SK-N-SH (cell line): ENCODE measurements around the gene TRPV2.

ENCODE experiments used
- EP300 ChIP-seq, 2 experiments: IDR thresholded peaks; 2 replicates each; pipeline versions ENCODE4 v1.4.0 to v1.6.1; 2012; ENCODE audit warnings: borderline replicate concordance in 1 of 2, low read depth in 1 of 2, low read length in 1 of 2
- EZH2phosphoT487 ChIP-seq: fragments of 200-600 bp; sonication (generic); IDR thresholded peaks from 2 replicates; pipeline ENCODE4 v1.6.1; 2017; ENCODE audit warnings: low read depth, mixed run types, mild to moderate bottlenecking, antibody characterized with exemption, moderate library complexity, borderline replicate concordance
- FOXJ3 ChIP-seq: sonication (generic); formaldehyde crosslinking; IDR thresholded peaks from 2 replicates; pipeline ENCODE4 v1.5.1; 2020; ENCODE audit warnings: mild to moderate bottlenecking, missing genetic modification reagents
- GABPA ChIP-seq: IDR thresholded peaks from 2 replicates; pipeline ENCODE4 v1.4.0; 2012; ENCODE audit warnings: low read depth, mild to moderate bottlenecking
- MAX ChIP-seq: IDR thresholded peaks from 2 replicates; pipeline ENCODE4 v1.4.0; 2012; ENCODE audit warnings: low read depth
- POLR2AphosphoS5 ChIP-seq: IDR thresholded peaks from 2 replicates; pipeline ENCODE4 v1.6.1; 2012; ENCODE audit warnings: low read depth, low read length
- REST ChIP-seq: IDR thresholded peaks from 2 replicates; pipeline ENCODE4 v1.6.1; 2012; ENCODE audit warnings: mild to moderate bottlenecking, low read depth, low read length, moderate library complexity
- RFX5 ChIP-seq: IDR thresholded peaks from 2 replicates; pipeline ENCODE4 v1.6.1; 2012; ENCODE audit warnings: mild to moderate bottlenecking, improper control_type of control experiment, low read length
- SIN3A ChIP-seq: IDR thresholded peaks from 2 replicates; pipeline ENCODE4 v1.6.1; 2012; ENCODE audit warnings: low read depth, mild to moderate bottlenecking, low read length, moderate library complexity, borderline replicate concordance
- SMC3 ChIP-seq: IDR thresholded peaks from 2 replicates; pipeline ENCODE4 v1.6.1; 2012; ENCODE audit warnings: low read depth, low read length, improper control_type of control experiment
- USF2 ChIP-seq: fragments of 150-350 bp; IDR thresholded peaks from 2 replicates; pipeline ENCODE4 v1.6.1; 2017; ENCODE audit warnings: antibody characterized with exemption, low read length, low read depth, borderline replicate concordance
- YY1 ChIP-seq: IDR thresholded peaks from 2 replicates; pipeline ENCODE4 v1.4.0; 2012; ENCODE audit warnings: low read depth, mild to moderate bottlenecking
- TF ChIP-seq, protein P1 (sequence below): fragments of 200-600 bp; sonication (generic); IDR thresholded peaks from 2 replicates; pipeline ENCODE4 v1.6.1; 2017; ENCODE audit warnings: antibody characterized with exemption, mild to moderate bottlenecking, moderate library complexity

DNA sequence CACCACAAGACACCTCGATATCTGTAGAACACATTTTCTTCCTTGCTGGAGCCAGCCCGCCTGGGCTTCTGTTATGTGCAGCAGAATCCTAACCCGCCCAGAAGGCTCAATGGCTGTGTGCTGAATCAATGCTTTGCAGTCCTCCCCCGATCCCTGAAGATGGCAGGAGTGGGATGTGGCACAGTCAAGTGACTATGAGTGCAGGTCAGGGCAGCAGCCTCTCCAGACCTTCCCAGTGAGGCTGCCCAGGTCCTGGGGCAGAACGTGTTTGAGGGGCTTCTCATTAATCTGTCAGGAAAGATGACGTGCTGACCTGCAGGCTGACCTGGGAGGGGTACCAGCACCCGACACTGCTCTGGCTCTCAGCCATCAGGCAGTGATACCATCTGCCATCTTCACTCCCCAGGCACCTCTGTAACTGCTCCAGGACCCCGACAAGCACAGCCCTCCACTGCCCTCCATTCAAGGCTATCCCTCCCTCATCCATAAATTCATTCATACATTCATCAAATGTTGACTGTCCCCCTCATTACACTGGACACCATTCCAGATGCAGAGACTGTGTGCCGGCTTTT lies 41.5 kb downstream of the TRPV2 start:
- TF ChIP-seq GABPA (no peak), FOXJ3 (CRISPR knock-in tag) (no peak), MAX (no peak), EP300 (IDR thresholded peaks at IDR 0.05; ENCODE audit: borderline replicate concordance in 1 of 2, low read depth in 1 of 2, low read length in 1 of 2) (no peak), REST (no peak), USF2 (no peak), EZH2phosphoT487 (no peak), POLR2AphosphoS5 (no peak), SIN3A (no peak), RFX5 (no peak), YY1 (no peak), SMC3 (peak; percentile 49; the same call in 1 of the 2 replicates)
- TF ChIP-seq, protein P1, sequence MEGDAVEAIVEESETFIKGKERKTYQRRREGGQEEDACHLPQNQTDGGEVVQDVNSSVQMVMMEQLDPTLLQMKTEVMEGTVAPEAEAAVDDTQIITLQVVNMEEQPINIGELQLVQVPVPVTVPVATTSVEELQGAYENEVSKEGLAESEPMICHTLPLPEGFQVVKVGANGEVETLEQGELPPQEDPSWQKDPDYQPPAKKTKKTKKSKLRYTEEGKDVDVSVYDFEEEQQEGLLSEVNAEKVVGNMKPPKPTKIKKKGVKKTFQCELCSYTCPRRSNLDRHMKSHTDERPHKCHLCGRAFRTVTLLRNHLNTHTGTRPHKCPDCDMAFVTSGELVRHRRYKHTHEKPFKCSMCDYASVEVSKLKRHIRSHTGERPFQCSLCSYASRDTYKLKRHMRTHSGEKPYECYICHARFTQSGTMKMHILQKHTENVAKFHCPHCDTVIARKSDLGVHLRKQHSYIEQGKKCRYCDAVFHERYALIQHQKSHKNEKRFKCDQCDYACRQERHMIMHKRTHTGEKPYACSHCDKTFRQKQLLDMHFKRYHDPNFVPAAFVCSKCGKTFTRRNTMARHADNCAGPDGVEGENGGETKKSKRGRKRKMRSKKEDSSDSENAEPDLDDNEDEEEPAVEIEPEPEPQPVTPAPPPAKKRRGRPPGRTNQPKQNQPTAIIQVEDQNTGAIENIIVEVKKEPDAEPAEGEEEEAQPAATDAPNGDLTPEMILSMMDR, result no peak
